ENCODE results near the gene FRAT2. TPM values are rescaled to one million over a fixed set of nuclear protein-coding genes. Genes with fewer than 3 reads are reported as not detected.

The FRAT2 gene
- polyA plus RNA-seq, 3 donors: 6.4 to 16.6 (median 9.9) TPM

DNA sequence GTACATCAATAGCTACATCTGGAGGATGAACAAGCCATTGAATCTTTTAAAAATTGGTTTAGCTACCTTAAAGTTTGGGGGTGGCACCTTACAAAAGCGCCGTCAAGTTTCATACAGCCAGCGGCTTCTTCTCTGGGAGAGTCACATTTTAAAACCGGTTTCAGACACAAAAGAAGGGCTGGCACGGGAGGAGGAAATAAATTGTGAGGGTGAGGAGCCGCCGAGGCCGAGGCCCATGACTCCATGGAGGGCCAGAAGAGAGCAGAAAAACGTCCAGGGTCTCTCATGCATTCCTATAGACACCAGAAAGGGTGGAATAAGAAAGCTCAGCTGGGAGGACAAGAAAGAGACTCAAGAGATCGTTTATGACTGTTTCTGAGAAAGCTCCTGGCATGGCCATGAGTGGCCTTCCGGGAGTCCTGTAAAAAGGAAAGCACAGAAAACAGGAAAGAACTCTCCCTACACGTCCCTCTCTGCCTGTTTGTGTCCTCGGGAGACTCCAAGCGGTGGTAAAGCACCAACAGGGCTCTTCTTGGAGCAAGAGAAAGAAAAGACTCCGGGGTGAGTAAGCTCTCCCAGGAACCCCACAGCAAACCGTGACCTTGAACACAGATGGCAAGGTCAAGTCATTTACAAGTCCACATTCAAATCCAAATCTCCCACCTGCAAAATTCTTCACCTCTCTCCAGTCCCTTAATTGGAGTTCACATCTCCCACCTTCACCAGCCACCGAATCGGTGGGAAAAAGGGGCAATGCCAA is 1.8 kb downstream of the FRAT2 start:
- H3K27ac ChIP-seq (ENCODE audit: low read depth, low read length): peak overlapping the region; percentile 11
- 11 to 17% (median 12%) methylated on average over 18 of the region's 18 CpGs for WGBS, 3 donors

DNA sequence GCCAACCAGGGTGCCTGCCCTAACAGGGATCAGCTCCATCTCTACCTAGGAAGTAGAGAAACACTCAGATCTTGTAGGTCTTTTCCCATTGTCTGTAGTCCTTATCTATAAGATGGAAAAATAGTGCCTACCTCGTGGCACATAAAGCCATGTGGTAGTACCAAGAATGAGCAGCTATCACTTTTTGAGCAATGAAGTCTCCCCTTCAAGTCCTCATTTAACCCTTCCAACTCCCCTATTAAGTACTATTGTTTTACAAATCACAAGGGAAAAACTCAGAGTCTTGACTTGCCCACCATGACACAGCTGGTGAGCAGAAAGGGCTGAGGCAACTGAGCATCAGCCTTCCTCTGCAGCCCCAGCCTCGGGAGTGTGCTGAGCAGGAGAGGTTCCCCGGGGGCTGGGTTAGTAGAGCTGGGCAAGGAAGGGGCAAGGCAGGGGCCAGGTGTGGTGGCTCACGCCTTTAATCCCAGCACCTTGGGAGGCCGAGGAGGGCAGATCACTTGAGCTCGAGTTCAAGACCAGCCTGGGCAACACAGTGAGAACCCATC is 3.3 kb downstream of the FRAT2 start:
- H3K27ac ChIP-seq (ENCODE audit: low read depth, low read length): no peak overlapping the region
- 66 to 73% (median 73%) methylated on average over 6 of the region's 6 CpGs for WGBS, 3 donors

DNA sequence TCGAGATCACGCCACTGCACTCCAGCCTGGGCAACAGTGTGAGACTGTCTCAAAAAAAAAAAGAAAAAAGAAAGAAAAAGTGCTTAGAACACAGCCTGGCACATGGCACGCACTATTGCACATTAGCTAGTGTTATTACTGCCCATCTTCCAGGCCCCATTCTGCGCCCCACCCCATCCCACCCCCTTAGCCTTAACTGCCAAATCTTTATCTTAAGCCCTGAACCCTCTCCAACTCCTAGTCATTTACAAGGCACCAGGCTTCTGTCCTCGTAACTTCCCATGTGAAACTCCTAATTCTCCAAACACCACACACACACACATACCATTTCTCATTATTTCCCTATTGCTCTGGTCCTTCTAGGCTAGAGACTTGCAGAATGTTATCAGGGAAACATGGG is 4.8 kb downstream of the FRAT2 start:
- H3K27ac ChIP-seq (ENCODE audit: low read depth, low read length): no peak overlapping the region
- 57 to 93% (median 89%) methylated on average over 5 of the region's 5 CpGs for WGBS, 3 donors

DNA sequence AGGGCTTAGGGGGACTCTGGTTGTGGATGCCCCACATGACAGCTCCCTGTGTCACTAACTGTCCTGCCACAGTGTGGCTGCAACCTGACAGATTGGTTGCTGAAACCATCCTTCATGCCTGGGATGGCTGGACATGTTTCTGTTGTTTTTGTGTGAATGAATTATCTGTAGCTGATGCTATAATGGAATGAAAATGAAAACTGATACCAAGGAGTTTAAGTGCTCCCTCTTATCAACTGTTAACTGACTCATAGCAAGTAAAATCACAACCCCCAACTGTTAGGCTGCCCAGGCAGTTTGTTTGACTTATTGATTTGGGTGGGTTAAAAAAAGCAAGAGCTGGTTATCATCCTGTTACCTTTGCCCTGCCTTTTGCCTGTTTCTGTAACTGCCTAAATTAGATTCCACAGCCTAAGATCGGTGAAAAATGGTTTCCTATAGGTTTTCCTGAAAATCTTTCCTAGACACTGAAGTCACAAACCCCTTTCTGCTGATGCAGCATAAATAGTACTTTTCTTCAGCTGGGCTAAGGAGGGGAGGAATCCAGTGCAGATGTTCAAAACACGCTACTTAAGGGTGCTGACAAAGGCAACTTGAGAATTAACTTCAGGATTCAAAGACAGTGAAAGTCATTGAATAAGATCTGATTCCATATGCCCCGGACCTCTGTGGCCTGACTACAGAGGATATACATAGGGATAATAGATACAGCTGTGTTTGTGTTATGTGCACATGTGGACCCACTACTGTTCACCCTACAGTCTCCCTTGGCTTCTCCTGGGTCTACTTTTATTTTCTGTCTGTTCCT is 5.7 kb downstream of the FRAT2 start:
- H3K27ac ChIP-seq (ENCODE audit: low read depth, low read length): no peak overlapping the region

GRCh38 chr10:97327348-97328294 is 6.9 kb downstream of the FRAT2 start:
- 33 to 76% (median 71%) methylated on average over 7 of the region's 7 CpGs for WGBS, 3 donors
- no peak overlapping the region for H3K27ac ChIP-seq (ENCODE audit: low read depth, low read length)

More for the DNA sequence above, 5.7 kb downstream of the FRAT2 start:
- 32 to 79% (median 75%) methylated on average over 3 of the region's 3 CpGs for WGBS, 3 donors

GRCh38 chr10:97325754-97326153 is 8.8 kb downstream of the FRAT2 start:
- H3K27ac ChIP-seq (ENCODE audit: low read depth, low read length): no peak overlapping the region
- 79 to 91% (median 87%) methylated on average over 9 of the region's 9 CpGs for WGBS, 3 donors

GRCh38 chr10:97323501-97323900 is 11.0 kb downstream of the FRAT2 start:
- H3K27ac ChIP-seq (ENCODE audit: low read depth, low read length): no peak overlapping the region
- WGBS, 3 donors: 74 to 85% (median 82%) methylated on average over 4 of the region's 4 CpGs

DNA sequence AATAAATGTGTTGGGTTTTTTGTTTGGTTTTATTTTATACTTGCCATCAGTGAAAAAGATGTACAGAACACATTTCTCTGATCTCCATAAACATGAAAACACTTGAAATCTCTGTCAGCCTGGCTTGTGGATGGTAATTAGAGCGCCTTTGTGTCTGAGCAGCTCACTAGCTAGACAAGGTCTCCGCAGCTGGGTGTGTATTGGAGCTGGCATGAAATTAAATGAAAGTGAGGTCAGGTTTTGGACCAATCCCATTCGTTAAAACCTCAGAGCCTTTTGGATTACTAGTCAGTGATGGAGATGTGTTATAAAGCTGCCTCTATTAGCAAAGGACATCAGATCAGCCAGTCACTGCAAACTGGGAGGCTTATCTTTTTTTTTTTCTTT is 12.7 kb downstream of the FRAT2 start:
- no peak overlapping the region for H3K27ac ChIP-seq (ENCODE audit: low read depth, low read length)
- 82 to 87% (median 86%) methylated on average over 3 of the region's 3 CpGs for WGBS, 3 donors

- 15 to 40% (median 17%) methylated on average over 38 of the region's 38 CpGs for WGBS, 3 donors
These were observed 13.3 kb downstream of the FRAT2 start for GRCh38 chr10:97321032-97321803.

GRCh38 chr10:97320480-97321031 is 14.0 kb downstream of the FRAT2 start:
- H3K27ac ChIP-seq (ENCODE audit: low read depth, low read length): peak overlapping the region; percentile 42
- WGBS, 3 donors: 5 to 21% (median 9%) methylated on average over 24 of the region's 24 CpGs

More at GRCh38 chr10:97321032-97321803, 13.3 kb downstream of the FRAT2 start:
- no peak overlapping the region for H3K27ac ChIP-seq (ENCODE audit: low read depth, low read length)

GRCh38 chr10:97319671-97320479 is 14.7 kb downstream of the FRAT2 start:
- 0 to 1% (median 1%) methylated on average over 78 to 83 of the region's 83 CpGs for WGBS, 3 donors
- H3K27ac ChIP-seq (ENCODE audit: low read depth, low read length): peak overlapping the region; percentile 85

- 0 to 1% (median 0%) methylated on average over 45 to 79 of the region's 79 CpGs for WGBS, 3 donors
- H3K27ac ChIP-seq (ENCODE audit: low read depth, low read length): peak within 1 kb of the TSS; percentile 95
These were observed 15.5 kb downstream of the FRAT2 start, which contains the start of gene FRAT1 for GRCh38 chr10:97318772-97319651. Gene FRAT1, plus strand, starts transcription at chr10:97319271. Its CDS starts 183 bp downstream, at chr10:97319454.

- H3K27ac ChIP-seq (ENCODE audit: low read depth, low read length): no peak overlapping the region
- whole genome bisulfite sequencing, 3 donors: 46 to 58% (median 57%) methylated on average over 4 of the region's 4 CpGs
These were observed 19.9 kb downstream of the FRAT2 start for GRCh38 chr10:97314671-97315070.

GRCh38 chr10:97312897-97313296 is 21.6 kb downstream of the FRAT2 start:
- no peak overlapping the region for H3K27ac ChIP-seq (ENCODE audit: low read depth, low read length)
- 81 to 93% (median 86%) methylated on average over 6 of the region's 6 CpGs for WGBS, 3 donors

DNA sequence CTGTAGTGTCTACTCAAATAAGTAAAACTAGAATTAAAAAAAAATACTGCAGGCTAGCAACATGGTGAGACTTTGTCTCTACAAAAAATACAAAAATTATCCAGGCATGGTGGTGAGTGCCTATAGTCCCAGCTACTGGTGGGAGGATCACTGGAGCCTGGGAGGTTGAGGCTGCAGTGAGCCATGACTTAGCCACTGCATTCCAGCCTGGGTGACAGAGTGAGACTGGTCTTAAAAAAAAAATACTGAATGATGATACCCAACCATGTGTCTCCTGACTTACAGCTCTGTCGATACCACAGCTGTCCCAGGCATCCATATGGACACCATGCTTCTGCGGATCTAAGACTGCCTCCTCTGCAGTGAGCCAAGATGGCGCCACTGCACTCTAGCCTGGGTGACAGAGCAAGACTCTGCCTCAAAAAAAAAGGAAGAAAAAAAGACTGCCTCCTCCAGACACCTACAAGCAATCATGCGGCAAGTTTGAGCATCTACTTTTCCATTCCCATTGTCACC is 23.4 kb downstream of the FRAT2 start:
- no peak overlapping the region for H3K27ac ChIP-seq (ENCODE audit: low read depth, low read length)
- 94 to 96% (median 95%) methylated on average over 4 of the region's 4 CpGs for WGBS, 3 donors

Data from adipose tissue (tissue), 3 donors.